A549 (cell line): ENCODE data around the gene OCA2.

Experiments used
- CHD2 ChIP-seq: fragments of 150-350 bp; IDR thresholded peaks from 2 replicates; pipeline ENCODE4 v1.6.1; 2014; ENCODE audit warnings: low read length; ENCODE audit not compliant: partially characterized antibody
- CTCF ChIP-seq: fragments of >200 bp; sonication (Bioruptor Twin); formaldehyde crosslinking; IDR thresholded peaks from 3 replicates; pipeline ENCODE4 v1.5.1; 2016
- EP300 ChIP-seq, 2 experiments: fragments of >200 bp; sonication (Bioruptor Twin); formaldehyde crosslinking; IDR thresholded peaks; 2 replicates in 1 of 2; 3 replicates in 1 of 2; pipeline ENCODE4 v1.6.1; 2016 to 2017
- GATA3 ChIP-seq: IDR thresholded peaks from 2 replicates; pipeline ENCODE4 v1.6.1; 2012; ENCODE audit warnings: borderline replicate concordance
- HMGXB4 ChIP-seq: fragments of 250-450 bp; sonication (Bioruptor Pico); IDR thresholded peaks from 2 replicates; pipeline ENCODE4 v1.5.0; 2021; ENCODE audit warnings: mild to moderate bottlenecking, moderate library complexity, borderline replicate concordance
- MAFK ChIP-seq: fragments of 450-650 bp; IDR thresholded peaks from 2 replicates; pipeline ENCODE4 v1.6.1; 2014; ENCODE audit not compliant: partially characterized antibody
- MAZ ChIP-seq: fragments of 150-350 bp; IDR thresholded peaks from 2 replicates; pipeline ENCODE4 v1.6.1; 2014; ENCODE audit warnings: antibody characterized with exemption, low read depth, low read length, borderline replicate concordance
- PBX3 ChIP-seq: IDR thresholded peaks from 2 replicates; pipeline ENCODE4 v1.6.1; 2012
- POLR2A ChIP-seq: IDR thresholded peaks from 2 replicates; pipeline ENCODE4 v1.6.1; 2012; ENCODE audit warnings: mild to moderate bottlenecking, low read length
- SMC3 ChIP-seq: fragments of >200 bp; sonication (Bioruptor Twin); formaldehyde crosslinking; IDR thresholded peaks from 3 replicates; pipeline ENCODE4 v1.6.1; 2018; ENCODE audit warnings: inconsistent platforms

- TF ChIP-seq CTCF (no peak), GATA3 (no peak), MAFK (no peak), MAZ (no peak), EP300 (IDR thresholded peaks at IDR 0.05) (no peak), CHD2 (no peak), POLR2A (no peak), HMGXB4 (no peak), PBX3 (no peak), SMC3 (no peak)
Observed at GRCh38 chr15:28023422-28023821, 75.7 kb downstream of the OCA2 start.
